PC-9 (cell line): ENCODE data around the gene CTDSP2. TPM values are rescaled to one million over a fixed set of nuclear protein-coding genes. Genes with fewer than 3 reads are reported as not detected.

Experiments used
- BruUV-seq: library from RNA; stranded (reverse); fragments of 400-500 nt; replicated peaks from 2 replicates; lab custom pipeline; 2021; lab: Mats Ljungman, UMichigan
- CTCF ChIA-PET: fragments of 300-600 bp; sonication (Branson Sonifier 250); formaldehyde crosslinking; loops from one replicate; lab custom pipeline; 2022; ENCODE audit warnings: antibody characterized with exemption; lab: Charles Lee
- POLR2A ChIA-PET: fragments of 300-600 bp; sonication (Branson Sonifier 250); formaldehyde crosslinking; loops from one replicate; lab custom pipeline; 2022; ENCODE audit warnings: antibody characterized with exemption; ENCODE audit not compliant: unreplicated experiment; lab: Charles Lee
- DNase-seq, 2 experiments: peaks; one replicate each; pipeline versions ENCODE4 v3.0.0 to v3.0.0-alpha.2; 2015 to 2022; ENCODE audit warnings: mixed read lengths in 1 of 2
- H2AFZ ChIP-seq: fragments of 200-600 bp; sonication (generic); 2 replicates; pipeline ENCODE4 v1.8.1; 2017; ENCODE audit warnings: antibody characterized with exemption
- H3F3A ChIP-seq: fragments of 200-600 bp; sonication (generic); 2 replicates; pipeline ENCODE4 v1.8.1; 2017; ENCODE audit warnings: antibody characterized with exemption, mild to moderate bottlenecking, low read depth; ENCODE audit not compliant: insufficient read depth
- H3K27ac ChIP-seq: fragments of 200-600 bp; sonication (generic); 2 replicates; pipeline ENCODE4 v1.6.1; 2016; ENCODE audit warnings: mixed run types
- H3K27me3 ChIP-seq: fragments of 200-600 bp; sonication (generic); 2 replicates; pipeline ENCODE4 v1.6.1; 2016; ENCODE audit warnings: low read depth, mixed run types; ENCODE audit not compliant: insufficient read depth
- H3K36me3 ChIP-seq: fragments of 200-600 bp; sonication (generic); 2 replicates; pipeline ENCODE4 v1.6.1; 2016; ENCODE audit warnings: low read depth, mixed run types
- H3K4me1 ChIP-seq: fragments of 200-600 bp; sonication (generic); replicated peaks from 2 replicates; pipeline ENCODE4 v1.6.1; 2016; ENCODE audit warnings: mixed run types; ENCODE audit not compliant: insufficient read depth
- H3K4me2 ChIP-seq: fragments of 200-600 bp; sonication (generic); 2 replicates; pipeline ENCODE4 v1.6.1; 2017; ENCODE audit warnings: mixed run types
- H3K4me3 ChIP-seq: fragments of 200-600 bp; sonication (generic); 2 replicates; pipeline ENCODE4 v1.6.1; 2016; ENCODE audit warnings: mixed run types
- H3K79me2 ChIP-seq: fragments of 200-600 bp; sonication (generic); 2 replicates; pipeline ENCODE4 v1.6.1; 2017; ENCODE audit warnings: low read depth, mixed run types
- H3K9me2 ChIP-seq: fragments of 200-600 bp; sonication (generic); 2 replicates; pipeline ENCODE4 v1.8.1; 2017; ENCODE audit warnings: mild to moderate bottlenecking; ENCODE audit not compliant: insufficient read depth
- H3K9me3 ChIP-seq: fragments of 200-600 bp; sonication (generic); 2 replicates; pipeline ENCODE4 v1.8.1; 2016; ENCODE audit warnings: low read depth; ENCODE audit not compliant: insufficient read depth
- H4K20me1 ChIP-seq: fragments of 200-600 bp; sonication (generic); 2 replicates; pipeline ENCODE4 v1.8.1; 2017; ENCODE audit not compliant: insufficient read depth
- EZH2 ChIP-seq: fragments of 200-600 bp; sonication (generic); IDR thresholded peaks from 2 replicates; pipeline ENCODE4 v1.8.0; 2017; ENCODE audit warnings: antibody characterized with exemption, low read depth
- intact Hi-C: fragments of 100-400 bp; cut with micrococcal nuclease; formaldehyde crosslinking; loops from one replicate; pipeline ENCODE4 v1.10.0; 2022; ENCODE audit not compliant: unreplicated experiment
- total RNA-seq: library from RNA; stranded (reverse); gene quantifications from 2 replicates; pipeline ENCODE4 v1.2.3, GENCODE V29; 2021
- TF ChIP-seq, protein P1 (sequence below): fragments of 200-600 bp; sonication (generic); conservative IDR thresholded peaks from 2 replicates; pipeline ENCODE4 v1.6.1; 2017; ENCODE audit warnings: mixed run types, antibody characterized with exemption, mild to moderate bottlenecking, moderate library complexity

The CTDSP2 gene
- total RNA-seq, 1 experiment from 2014 or later: 102 TPM

DNA sequence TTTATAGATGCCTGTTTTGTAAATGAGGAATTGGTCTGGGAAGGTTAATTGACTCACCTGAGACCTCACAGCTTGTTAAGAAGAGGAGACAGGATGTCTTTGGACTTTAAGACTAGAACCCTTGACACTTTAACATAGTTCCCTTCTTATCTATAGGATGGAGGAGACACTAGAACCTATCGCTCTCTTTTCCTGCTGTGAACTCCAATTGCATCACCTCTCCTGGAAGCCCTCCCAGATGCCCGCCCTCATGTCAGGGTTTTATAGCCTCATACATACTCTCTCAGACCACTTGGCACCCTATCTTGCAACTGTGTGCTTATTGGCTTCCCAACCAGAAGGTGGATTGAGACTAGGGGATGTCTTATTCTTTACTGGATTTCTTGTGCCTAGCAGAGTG lies 2.5 kb upstream of the CTDSP2 start:
- no TSS peak for BruUV-seq
- H3K9me2 ChIP-seq: no peaks in the 10 kb centered on the region
- H3K4me1 ChIP-seq: peaks cover 5% of the 10 kb centered on the region
- H3K9me3 ChIP-seq: no peaks in the 10 kb centered on the region
- H4K20me1 ChIP-seq: peaks cover 6% of the 10 kb centered on the region
- H2AFZ ChIP-seq: no peak overlapping the region
- H3K36me3 ChIP-seq: no peaks in the 10 kb centered on the region
- H3K4me3 ChIP-seq: no peak overlapping the region
- peaks cover 24% of the 10 kb centered on the region for H3K79me2 ChIP-seq
- no peaks in the 10 kb centered on the region for H3F3A ChIP-seq
- POLR2A ChIA-PET: no interaction called here
- TF ChIP-seq, protein P1, sequence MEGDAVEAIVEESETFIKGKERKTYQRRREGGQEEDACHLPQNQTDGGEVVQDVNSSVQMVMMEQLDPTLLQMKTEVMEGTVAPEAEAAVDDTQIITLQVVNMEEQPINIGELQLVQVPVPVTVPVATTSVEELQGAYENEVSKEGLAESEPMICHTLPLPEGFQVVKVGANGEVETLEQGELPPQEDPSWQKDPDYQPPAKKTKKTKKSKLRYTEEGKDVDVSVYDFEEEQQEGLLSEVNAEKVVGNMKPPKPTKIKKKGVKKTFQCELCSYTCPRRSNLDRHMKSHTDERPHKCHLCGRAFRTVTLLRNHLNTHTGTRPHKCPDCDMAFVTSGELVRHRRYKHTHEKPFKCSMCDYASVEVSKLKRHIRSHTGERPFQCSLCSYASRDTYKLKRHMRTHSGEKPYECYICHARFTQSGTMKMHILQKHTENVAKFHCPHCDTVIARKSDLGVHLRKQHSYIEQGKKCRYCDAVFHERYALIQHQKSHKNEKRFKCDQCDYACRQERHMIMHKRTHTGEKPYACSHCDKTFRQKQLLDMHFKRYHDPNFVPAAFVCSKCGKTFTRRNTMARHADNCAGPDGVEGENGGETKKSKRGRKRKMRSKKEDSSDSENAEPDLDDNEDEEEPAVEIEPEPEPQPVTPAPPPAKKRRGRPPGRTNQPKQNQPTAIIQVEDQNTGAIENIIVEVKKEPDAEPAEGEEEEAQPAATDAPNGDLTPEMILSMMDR: no peak
- TF ChIP-seq EZH2: no peak
- intact Hi-C loops: no loop called here
- H3K27me3 ChIP-seq: no peaks in the 10 kb centered on the region
- no peak overlapping the region for H3K27ac ChIP-seq
- no peak overlapping the region for H3K4me2 ChIP-seq
- DNase-seq: no peak
- CTCF ChIA-PET: no interaction called here

GRCh38 chr12:57848208-57848607 lies 1.7 kb upstream of the CTDSP2 start:
- Histone ChIP-seq H2AFZ (no peak overlapping the region), H4K20me1 (peaks cover 14% of the 10 kb centered on the region), H3K27ac (no peak overlapping the region), H3F3A (no peaks in the 10 kb centered on the region), H3K4me2 (no peak overlapping the region), H3K4me3 (no peak overlapping the region), H3K9me2 (no peaks in the 10 kb centered on the region), H3K79me2 (peaks cover 32% of the 10 kb centered on the region), H3K36me3 (no peaks in the 10 kb centered on the region), H3K27me3 (no peaks in the 10 kb centered on the region), H3K9me3 (no peaks in the 10 kb centered on the region), H3K4me1 (peaks cover 12% of the 10 kb centered on the region)
- no peak for TF ChIP-seq EZH2
- TF ChIP-seq, protein P1: no peak
- intact Hi-C loops: no loop called here
- ChIA-PET CTCF (interaction anchor here (0.6 kb wide), 1 partner anchor 55 kb away, joined by 3 read pairs; no protein-coding TSS in a partner anchor), POLR2A (no interaction called here)
- BruUV-seq: no TSS peak
- DNase-seq: no peak

- peaks cover 34% of the 10 kb centered on the region for H4K20me1 ChIP-seq
- BruUV-seq: no TSS peak
- peak overlapping the region; percentile 79 for H3K27ac ChIP-seq
- CTCF ChIA-PET: interaction anchor here (0.6 to 1.7 kb wide), 3 partner anchors 12 to 65 kb away, joined by 4 to 8 read pairs (median 6); no protein-coding TSS in a partner anchor
- H3K4me2 ChIP-seq: peak overlapping the region; percentile 87
- no peak for DNase-seq
- H3K9me3 ChIP-seq: no peaks in the 10 kb centered on the region
- H3F3A ChIP-seq: no peaks in the 10 kb centered on the region
- peaks cover 3% of the 10 kb centered on the region; the same call in 1 of the 2 replicates for H3K36me3 ChIP-seq
- peaks cover 52% of the 10 kb centered on the region for H3K79me2 ChIP-seq
- no peak for TF ChIP-seq EZH2
- TF ChIP-seq, protein P1: no peak
- intact Hi-C loops: loop anchor here (2.0 kb wide), 2 partner anchors 19 to 51 kb away; no protein-coding TSS in a partner anchor
- peak overlapping the region; percentile 97 for H2AFZ ChIP-seq
- peaks cover 15% of the 10 kb centered on the region for H3K4me1 ChIP-seq
- no peaks in the 10 kb centered on the region for H3K27me3 ChIP-seq
- no peaks in the 10 kb centered on the region for H3K9me2 ChIP-seq
- POLR2A ChIA-PET: interaction anchor here (0.7 kb wide), 1 partner anchor 120 kb away, joined by 13 read pairs; no protein-coding TSS in a partner anchor
- H3K4me3 ChIP-seq: peak overlapping the region; percentile 100
These were observed 298 bp downstream of the CTDSP2 start for GRCh38 chr12:57846285-57846576.
